Measurements from ENCODE around the gene FGFRL1.

The FGFRL1 gene

GRCh38 chr4:1012034-1012739 lies 761 bp downstream of the FGFRL1 start:
- H3K36me3 ChIP-seq (ENCODE audit: control insufficient read depth, insufficient read depth, low read length), result no peaks in the 10 kb centered on the region
- H2AFZ ChIP-seq, result peak overlapping the region; percentile 56
- H3K4me3 ChIP-seq (ENCODE audit: low read depth, low read length), result peak overlapping the region; percentile 40
- no peak for TF ChIP-seq CTCF (IDR thresholded peaks at IDR 0.05)
- H3K4me2 ChIP-seq (ENCODE audit: low read length), result peak overlapping the region; percentile 76
- no peaks in the 10 kb centered on the region for H3K79me2 ChIP-seq
- no peaks in the 10 kb centered on the region for H3K4me1 ChIP-seq
- no peak overlapping the region for H3K27ac ChIP-seq
- no peaks in the 10 kb centered on the region for H3K27me3 ChIP-seq (ENCODE audit: control insufficient read depth, insufficient read depth, low read length)
- no peak overlapping the region for H3K9ac ChIP-seq
- no peaks in the 10 kb centered on the region for H3K9me3 ChIP-seq (ENCODE audit: control insufficient read depth, low read length)

GRCh38 chr4:1013225-1014073 lies 2.0 kb downstream of the FGFRL1 start:
- Histone ChIP-seq H3K27me3 (ENCODE audit: control insufficient read depth, insufficient read depth, low read length) (no peaks in the 10 kb centered on the region), H3K4me3 (ENCODE audit: low read depth, low read length) (no peak overlapping the region), H3K9me3 (ENCODE audit: control insufficient read depth, low read length) (no peaks in the 10 kb centered on the region), H2AFZ (no peak overlapping the region), H3K4me1 (no peaks in the 10 kb centered on the region), H3K4me2 (ENCODE audit: low read length) (no peak overlapping the region), H3K79me2 (no peaks in the 10 kb centered on the region), H3K27ac (no peak overlapping the region), H3K36me3 (ENCODE audit: control insufficient read depth, insufficient read depth, low read length) (no peaks in the 10 kb centered on the region), H3K9ac (no peak overlapping the region)
- no peak for TF ChIP-seq CTCF (IDR thresholded peaks at IDR 0.05)

- no peak overlapping the region for H3K4me2 ChIP-seq (ENCODE audit: low read length)
- no peaks in the 10 kb centered on the region for H3K27me3 ChIP-seq (ENCODE audit: control insufficient read depth, insufficient read depth, low read length)
- no peak overlapping the region for H3K4me3 ChIP-seq (ENCODE audit: low read depth, low read length)
- H2AFZ ChIP-seq, result no peak overlapping the region
- H3K79me2 ChIP-seq, result no peaks in the 10 kb centered on the region
- no peak overlapping the region for H3K9ac ChIP-seq
- no peaks in the 10 kb centered on the region for H3K9me3 ChIP-seq (ENCODE audit: control insufficient read depth, low read length)
- H3K4me1 ChIP-seq, result no peaks in the 10 kb centered on the region
- TF ChIP-seq CTCF (IDR thresholded peaks at IDR 0.05), result no peak
- no peak overlapping the region for H3K27ac ChIP-seq
- no peaks in the 10 kb centered on the region for H3K36me3 ChIP-seq (ENCODE audit: control insufficient read depth, insufficient read depth, low read length)
These were observed 3.1 kb downstream of the FGFRL1 start for GRCh38 chr4:1014291-1015167.

- no peak overlapping the region for H2AFZ ChIP-seq
- H3K27ac ChIP-seq, result no peak overlapping the region
- H3K27me3 ChIP-seq (ENCODE audit: control insufficient read depth, insufficient read depth, low read length), result no peaks in the 10 kb centered on the region
- no peaks in the 10 kb centered on the region for H3K79me2 ChIP-seq
- no peak overlapping the region for H3K9ac ChIP-seq
- H3K36me3 ChIP-seq (ENCODE audit: control insufficient read depth, insufficient read depth, low read length), result no peaks in the 10 kb centered on the region
- no peak overlapping the region for H3K4me3 ChIP-seq (ENCODE audit: low read depth, low read length)
- no peaks in the 10 kb centered on the region for H3K9me3 ChIP-seq (ENCODE audit: control insufficient read depth, low read length)
- no peak for TF ChIP-seq CTCF (IDR thresholded peaks at IDR 0.05)
- H3K4me1 ChIP-seq, result no peaks in the 10 kb centered on the region
- no peak overlapping the region for H3K4me2 ChIP-seq (ENCODE audit: low read length)
These were observed 3.8 kb downstream of the FGFRL1 start for GRCh38 chr4:1015179-1015578.

Measured in parathyroid adenoma (tissue), 2 donors.